Stimulated activated CD4-positive, alpha-beta T cell treated with anti-CD3 and anti-CD28 coated beads, Interleukin-2, amount 100 ng/mL, for 4 hours (primary cell): ENCODE data around the gene CCDC34.

ENCODE experiments used
- DNase-seq: peaks from one replicate; pipeline ENCODE4 v3.0.0-alpha.2; 2020; ENCODE audit warnings: low read depth

The CCDC34 gene

DNA sequence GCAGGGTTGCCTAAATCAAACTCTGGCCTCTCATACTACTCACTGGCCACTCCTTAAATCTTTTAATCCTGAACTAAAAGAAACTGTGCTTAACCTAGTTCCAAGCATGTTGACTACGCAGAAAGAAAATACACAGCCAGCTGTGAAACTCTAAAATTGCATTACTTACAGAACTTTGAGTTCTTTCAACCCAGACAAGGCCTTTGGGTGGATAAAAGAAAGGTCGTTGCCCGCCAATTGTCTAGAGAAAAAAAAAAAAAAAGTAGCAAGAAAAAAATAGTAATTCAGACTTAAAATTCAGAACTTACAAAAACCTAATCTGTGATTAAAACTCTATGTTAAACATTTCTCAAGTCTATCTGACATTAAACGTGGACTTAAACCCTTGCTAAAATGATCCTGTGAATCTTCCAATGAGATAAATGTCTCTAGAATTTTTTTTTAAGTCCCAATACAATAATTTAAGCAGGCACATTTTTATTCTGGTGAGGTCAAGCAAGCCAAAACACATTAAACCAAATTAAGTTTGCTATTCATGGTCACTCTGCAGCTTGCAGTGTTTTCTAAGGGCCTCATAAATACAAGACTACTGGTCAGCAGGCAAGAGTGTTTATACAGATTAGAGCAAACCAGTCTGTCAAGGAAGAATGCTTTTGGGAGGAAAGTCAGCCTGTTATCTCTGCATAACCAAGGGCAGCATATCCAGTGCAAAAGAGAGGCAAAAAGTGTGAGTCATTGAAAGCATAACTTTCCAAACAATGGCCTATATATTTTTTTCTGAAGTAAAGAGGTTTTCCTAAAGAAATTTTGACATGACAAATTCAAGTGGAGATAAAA lies 29.5 kb upstream of the CCDC34 start:
- no peak for DNase-seq

DNA sequence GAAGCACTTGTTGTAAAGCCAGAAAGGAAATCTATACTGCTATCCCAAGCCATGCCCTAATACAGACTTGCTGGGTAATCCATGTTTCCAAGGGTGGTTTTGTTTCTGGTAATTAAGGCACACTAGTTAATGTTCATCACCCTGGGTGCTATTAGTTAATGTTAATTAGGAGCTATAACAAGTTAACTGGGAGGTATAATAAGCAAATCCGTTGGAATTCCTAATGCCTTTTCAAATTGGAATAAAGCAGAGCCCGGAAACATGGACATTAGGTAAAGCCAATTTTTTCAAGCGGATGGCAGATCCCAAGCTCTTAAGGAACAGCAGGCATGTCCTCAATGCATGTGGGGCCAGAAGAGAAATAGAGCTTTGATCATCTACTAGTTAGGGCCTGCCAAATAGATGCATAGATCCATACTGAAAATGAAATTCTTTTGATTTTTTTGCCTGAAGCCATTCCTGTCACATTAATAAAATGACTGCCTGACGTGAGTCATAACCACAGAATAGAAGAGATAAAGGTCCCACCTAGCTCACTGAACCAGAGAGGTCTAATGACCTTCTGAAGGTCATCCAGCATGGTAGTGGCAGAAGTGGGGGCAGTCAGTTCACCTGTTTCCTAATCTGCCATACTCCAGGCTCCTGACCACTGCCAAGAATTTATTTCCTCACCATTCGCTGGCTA lies 28.5 kb upstream of the CCDC34 start:
- no peak for DNase-seq

DNA sequence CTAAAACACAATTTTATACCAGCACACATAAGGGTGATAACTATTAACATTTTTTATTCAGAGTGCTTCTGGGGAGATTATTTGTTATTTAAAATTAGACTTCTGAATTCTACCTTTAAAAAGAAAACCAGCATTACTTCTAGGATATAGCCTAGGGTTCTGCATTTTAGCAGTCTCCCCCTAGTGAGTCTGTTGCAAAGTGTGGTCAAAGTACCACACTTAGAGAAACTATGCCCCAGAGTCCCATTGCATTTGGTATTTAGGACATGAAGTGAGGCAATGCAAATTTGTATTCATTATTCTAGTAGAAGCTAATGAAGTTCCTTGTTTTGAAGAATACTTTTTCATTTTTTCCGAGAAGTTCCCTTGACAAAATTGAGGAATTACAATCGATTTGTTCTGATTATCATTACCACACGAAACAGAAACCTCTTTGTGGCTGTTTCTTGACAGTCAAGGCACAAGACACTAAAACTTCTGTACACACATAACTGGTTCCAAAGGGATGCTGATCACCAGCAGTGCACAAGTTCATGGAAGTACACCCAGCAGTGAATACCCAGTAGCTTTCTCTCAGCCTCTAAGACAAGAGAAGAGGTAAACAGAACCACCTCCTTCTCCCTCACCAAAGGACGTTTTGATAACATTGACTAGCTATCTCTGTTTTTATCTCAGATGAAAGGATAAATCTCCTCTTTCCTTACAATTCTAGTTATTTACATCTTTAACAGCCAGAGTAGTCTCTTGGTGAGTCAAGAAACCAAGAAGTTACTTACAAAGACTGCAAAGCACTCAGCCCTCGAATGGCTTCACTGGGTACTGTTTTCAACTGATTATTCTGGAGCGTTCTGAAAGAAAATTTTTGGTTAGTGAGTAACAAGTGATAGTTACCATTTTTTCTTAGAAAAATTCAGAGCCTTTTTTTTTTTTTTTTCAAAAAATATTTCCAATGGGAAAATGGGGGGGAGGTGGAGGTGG lies 27.6 kb upstream of the CCDC34 start:
- DNase-seq, result no peak

DNA sequence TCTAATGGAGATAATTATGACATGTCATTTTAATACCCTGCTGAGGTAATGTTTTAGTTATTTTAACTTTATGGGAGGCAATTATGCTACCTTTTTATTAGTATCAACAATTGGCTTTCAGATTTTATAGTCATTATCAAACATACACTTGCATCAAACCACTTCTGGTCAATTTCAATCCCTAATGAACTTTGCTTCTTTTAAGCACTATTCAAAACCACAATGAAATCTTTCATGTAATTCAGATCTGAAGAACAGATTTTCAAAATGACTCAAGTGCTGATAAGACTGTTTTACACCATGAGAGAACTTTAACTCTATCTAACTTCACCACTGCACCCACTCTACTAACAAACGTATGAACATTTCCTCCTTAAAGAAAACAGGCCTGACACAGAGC lies 25.9 kb upstream of the CCDC34 start:
- no peak for DNase-seq

DNA sequence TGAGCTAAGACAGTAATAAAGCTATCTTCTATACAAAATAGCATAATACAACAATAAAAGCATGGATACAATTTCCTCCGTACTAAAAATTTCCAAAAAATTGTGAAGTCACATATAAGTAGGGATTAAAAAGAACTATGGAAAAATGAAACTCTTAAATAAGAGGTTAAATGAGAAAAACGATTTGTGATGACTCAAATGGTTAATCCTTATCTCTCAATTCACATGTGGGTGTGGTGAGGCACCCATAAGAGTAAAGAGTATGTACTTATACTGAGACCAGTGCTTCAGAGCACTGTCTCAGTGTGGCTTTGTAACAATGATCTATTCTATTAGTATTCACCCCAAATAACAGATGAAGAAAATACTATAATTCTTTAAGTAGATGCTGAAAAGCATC lies 25.0 kb upstream of the CCDC34 start:
- DNase-seq, result no peak

DNA sequence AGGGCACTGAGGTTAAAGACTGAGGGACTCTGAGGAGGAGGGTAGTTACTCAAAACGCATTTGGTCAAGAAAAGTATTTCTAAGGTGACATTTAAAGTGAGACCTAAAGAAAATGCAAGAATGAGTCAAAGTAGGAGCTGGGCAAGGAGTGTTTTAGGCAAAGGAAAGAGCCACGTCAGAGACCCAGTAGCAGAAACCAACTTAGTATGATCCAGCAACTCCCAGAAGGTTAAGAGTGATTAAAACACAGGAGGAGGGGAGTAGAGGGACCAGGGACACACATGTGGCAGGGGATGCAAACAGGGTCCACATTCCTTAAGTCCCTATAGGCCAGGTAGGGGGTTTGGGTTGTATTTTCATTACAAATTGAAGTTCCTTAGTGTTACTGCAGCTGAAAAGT lies 24.3 kb upstream of the CCDC34 start:
- DNase-seq, result no peak

DNA sequence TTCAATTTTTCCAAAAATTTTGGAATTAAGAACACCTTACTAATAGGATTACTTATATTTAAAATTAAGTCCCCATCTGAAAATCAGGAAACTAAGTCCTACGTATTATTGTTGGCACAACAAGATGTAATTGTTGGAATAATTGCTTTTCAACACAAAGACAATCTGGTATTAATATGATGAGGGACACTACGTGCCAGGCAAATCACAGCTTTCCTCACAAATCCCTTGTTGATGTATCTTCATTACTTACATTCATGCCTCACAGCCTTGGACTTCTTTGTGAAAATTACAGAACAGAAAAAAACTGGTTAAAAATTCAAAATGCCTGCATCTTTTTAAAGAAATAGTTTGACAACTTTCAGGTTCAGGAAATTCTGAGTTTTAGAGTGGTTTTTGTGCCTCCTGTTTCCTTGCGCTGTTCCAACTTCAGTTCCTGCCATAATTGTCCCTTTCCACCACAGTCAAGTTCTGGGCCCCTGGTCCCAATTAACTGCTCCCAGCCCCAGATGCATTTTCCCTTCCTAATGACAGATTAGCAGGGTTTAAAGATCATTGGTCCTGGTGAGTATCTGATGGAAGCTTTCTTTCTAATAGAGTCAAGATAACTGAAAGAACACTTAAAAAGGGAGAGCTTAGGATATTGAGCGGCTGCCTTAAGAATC lies 23.3 kb upstream of the CCDC34 start:
- DNase-seq, result no peak

DNA sequence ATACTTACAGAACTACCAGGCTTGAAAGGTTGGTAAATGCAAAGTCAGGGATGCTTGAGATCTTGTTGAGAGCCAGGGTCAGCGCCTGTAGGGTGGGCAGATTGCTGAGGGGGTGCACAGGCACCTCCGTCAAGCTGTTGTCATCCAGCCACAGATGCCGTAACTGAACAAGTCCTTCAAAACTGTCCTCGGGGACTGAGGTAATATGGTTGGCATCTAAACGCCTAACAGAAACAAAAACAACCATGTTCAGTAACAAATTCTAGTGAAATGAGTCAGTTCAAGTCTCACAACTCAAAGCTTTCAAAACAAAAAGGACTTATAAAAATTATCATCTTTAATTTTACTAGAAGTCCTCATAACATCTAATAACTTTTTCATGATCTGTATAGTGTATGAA lies 22.2 kb upstream of the CCDC34 start:
- DNase-seq, result no peak

DNA sequence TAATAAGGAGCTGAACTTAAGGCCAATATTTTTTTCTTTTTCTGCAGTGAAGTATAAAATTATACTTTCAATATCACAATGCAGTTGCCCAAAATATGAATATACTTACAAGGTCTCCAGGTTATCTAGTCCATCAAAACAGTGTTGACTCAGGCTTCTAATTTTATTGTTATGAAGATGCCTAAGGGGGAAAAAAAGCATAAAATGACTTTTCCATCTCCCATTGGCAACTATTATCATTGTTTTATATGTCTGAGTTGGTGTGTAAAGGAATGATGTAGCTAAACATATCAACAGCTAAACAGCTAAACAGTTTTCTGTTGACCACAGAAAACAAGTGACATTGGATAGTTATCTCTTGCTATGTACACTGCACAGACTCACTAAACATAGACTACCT lies 21.2 kb upstream of the CCDC34 start:
- no peak for DNase-seq

DNA sequence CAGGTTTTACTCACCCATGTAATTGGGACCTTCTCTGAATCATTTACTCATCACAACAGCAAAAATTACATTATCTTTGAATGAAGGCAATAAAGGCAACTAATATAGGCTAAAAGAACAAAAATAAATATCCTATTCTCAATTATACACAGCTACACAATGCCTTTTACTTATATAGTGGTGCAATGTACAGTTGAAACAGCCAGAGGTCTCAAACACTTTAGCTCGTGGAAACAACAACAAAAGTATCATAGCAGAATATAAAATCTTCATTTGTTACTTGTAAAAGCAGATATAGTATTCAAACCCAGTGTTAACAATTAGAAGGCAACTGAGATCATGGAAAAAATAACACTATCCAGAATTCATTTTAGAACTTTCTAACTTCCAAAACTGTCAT lies 20.6 kb upstream of the CCDC34 start:
- DNase-seq, result no peak

DNA sequence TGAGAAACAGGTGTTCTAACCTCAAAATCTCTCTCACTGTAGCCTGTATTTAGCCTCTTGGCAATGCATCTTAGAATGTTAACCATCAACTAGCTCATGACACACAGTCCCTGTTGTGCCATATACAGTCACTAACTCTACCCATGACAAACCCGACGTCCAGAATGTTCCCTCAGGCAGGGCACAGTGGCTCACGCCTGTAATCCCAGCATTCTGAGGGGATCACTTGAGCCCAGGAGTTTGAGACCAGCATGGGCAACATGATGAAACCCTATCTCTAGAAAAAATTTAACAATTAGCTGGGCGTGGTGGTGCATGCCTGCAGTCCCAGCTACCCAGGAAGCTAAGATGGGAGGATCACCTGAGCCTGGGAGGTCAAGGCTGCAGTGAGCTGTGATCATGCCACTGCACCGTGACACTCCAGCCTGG lies 18.2 kb upstream of the CCDC34 start:
- no peak for DNase-seq

DNA sequence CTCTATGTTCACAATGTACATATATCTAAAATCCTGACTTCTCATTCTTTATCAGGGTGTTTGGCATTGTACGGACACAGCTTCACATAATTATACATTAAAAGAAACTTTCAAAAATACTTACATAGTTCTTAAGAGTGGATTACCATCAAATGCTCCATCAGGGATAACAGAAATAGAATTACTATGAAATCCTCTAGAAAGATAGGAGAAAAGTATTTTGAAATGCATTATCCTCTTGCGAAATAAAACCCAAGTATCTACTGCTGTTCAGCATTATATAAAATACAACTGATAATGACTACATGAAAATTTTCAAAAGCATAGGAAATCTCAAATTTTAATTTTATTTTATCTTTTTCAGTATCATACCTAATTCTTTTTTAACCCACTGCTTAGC lies 17.8 kb upstream of the CCDC34 start:
- DNase-seq, result no peak

DNA sequence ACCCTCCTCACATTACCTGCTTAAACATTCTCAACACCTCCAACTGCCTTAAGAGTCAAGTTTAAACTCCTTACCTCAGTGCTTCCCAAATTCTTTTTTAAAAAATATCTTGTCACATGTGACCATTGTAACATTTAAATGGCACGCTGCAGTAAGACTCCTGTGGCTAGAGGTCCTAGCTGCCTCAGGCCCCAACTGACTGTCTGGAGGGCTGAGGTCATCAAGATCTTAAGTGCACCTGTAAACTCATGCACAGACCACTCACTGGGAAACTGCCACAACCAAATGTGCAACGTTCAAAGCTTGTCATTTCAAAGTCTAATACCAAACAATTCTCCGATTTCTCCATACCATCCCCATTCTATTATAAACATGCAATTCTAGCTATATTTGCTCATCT lies 16.4 kb upstream of the CCDC34 start:
- DNase-seq, result no peak

DNA sequence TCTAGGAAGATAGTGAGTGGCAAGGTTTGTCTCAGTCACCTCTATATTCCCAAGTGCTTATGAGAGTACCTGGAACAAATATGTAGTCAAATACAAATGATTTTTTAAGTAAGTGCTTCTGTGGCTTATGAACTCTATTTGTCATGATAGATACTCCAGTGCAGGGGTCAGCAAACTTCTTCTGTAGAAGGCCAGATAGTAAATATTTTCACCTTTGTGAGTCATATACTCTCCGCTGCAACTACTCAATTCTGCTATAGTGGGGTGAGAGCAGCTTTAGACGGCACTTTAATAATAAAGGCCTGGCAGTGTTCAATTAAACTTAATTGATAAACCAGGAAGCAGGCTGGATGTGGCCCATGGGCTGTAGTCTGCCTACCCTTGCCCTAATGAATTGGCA lies 12.4 kb upstream of the CCDC34 start:
- no peak for DNase-seq

DNA sequence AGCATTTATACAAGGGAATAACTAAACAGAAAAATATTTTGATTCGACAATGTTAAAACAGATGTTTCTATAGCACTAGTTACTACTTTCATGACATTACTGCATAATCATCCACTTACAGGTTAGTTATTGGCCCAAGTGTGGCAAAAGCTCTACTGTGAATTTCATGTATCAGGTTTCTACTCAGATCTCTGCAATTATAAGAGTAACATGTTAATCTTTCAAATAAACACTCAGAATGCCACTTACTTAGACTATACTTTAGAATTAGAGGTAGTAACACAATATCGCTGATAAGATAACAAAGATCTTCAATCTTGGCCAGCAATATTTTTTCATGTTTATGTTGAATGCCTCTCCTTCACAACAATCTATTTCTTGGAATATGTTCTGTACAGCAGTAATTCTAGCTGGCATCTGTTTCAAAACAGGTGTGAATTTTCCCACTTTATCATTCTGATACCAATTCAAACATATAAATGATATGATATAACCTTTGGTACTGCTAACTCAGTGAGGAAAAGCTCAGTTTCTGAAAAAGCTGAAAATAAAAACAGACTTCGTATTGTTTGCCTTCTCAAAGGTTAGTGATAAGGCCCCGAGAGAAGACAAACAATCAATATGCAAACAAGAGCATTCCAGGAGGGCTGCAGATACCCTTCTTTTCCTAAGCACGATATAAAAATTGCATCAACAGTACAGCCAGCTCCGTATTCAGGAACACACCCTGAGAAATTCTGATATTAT lies 11.0 kb upstream of the CCDC34 start:
- no peak for DNase-seq

DNA sequence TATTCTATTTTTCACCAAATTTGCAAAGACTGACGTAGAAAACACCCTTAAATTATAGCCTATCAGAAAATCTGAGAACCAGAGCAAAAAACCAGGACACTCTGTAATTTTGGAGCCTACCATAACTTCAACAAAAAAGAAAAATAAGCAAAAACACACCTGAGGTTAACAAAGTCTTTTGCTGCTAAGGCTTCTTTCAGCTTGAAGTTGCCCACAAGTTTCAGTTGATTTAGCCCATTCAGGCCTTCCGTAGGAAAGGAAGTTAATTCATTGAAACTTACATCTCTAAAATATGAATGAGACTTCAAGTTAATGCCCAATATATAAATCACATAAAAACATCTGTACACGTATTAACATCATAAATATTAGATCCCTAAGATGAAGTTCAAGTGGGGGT lies 10.4 kb upstream of the CCDC34 start:
- no peak for DNase-seq

DNA sequence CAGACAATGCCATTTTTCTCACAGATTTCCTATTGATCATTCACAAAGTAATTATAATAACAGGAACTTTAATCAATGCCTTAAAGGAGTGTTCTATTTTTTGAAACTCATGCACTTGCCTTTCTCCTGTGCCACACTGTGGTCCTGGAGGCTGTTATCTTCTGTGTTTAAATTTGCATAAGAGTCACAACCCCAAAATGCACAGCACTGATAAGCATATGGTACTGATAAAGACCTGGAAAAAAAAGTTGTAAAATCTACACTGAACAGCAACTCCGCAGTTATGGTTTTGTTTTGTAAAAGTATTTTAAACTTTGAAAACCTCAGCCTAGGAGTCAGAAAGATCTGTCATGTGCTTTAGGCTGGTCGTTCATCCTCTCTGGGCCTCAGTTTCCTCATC lies 9.1 kb upstream of the CCDC34 start:
- DNase-seq, result no peak

DNA sequence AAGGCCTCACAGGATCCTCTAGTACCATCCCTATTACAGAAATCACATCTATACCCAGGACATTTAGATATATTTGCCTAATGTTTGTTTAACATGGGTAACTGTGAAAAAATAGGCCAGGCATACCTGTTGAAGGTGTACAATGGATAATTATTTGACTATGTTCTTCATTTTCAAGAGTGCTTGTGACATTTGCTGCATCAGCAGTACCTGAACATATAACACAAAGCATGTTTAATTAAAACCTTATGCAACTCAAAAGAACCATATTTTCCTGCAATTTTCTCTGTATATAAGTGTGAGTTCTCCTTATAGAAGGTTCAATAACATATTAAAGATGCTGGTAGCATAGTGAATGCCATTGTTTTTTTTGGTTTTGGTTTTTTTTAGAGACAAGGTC lies 8.5 kb upstream of the CCDC34 start:
- DNase-seq, result no peak

DNA sequence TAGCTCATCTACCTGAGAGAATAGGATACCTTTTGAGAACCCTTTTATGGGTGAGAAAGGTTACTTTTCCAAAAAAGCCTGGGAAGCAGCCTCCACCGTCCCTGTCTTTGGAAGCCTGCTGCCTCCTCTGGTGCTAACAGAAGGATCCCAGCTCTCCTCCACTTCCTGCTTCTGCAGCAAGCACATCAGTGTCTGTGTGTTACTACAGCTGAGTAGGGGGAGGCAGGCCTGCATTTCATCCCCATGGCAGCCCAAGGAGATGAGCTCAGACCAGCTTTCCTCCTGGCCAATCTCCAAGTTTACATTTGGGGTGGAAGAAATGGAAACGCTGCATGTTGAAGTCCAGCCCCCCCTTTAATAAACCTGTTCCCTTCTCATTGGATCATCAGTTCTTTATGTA lies 7.4 kb upstream of the CCDC34 start:
- DNase-seq, result no peak

DNA sequence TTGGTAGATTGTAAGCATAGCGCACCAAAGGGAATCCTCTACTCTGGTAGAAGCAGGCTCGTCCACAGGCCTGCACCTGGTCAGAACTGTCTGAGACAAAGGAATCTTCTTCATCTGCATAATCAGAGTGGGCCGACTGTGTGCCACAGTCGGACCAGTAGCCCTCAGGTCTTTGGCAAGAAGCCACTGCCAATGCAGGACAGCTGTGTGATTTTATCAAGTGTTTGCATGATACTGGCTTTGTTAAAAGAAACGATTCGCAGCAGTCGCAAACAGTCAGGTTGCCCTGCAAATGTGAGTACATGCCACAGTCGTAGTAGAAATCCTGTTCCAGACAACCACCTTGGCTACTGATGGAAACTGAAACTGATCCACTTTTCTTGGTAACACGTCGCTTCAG lies 4.9 kb upstream of the CCDC34 start:
- DNase-seq, result no peak

DNA sequence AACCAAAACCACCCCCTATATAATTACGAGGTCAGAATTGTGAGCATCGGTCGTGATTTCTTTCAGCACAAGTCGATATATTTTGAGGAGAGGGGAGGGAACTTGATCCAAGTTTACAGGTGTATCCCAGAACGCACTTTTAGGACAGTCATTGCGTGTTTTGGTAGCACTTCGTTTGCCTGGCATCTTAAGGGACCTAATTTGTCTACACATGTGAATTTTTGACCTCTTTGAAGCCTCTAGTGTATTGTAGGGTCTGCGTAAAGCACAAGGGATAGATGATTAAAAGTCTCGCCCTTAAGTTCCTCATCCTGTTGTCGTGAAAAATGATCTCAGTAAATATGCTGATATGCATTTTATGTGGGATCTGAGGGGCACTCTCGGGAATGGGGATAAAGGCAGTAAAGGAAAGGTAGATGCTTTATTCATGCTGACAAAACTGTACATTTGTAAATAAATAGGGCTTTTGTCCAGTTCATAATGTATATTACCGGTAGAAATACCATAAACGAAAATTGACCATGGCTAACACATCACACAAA lies 632 bp upstream of the CCDC34 start:
- DNase-seq, result no peak
